HUES6 (cell line): Measurements from ENCODE around the gene CA11.

ENCODE experiments used
- H3K27ac ChIP-seq: 2 replicates; pipeline ENCODE4 v1.7.0; 2013; ENCODE audit warnings: low read depth, mild to moderate bottlenecking, low read length, inconsistent platforms
- H3K27me3 ChIP-seq: 2 replicates; pipeline ENCODE4 v1.6.1; 2013; ENCODE audit warnings: low read length; ENCODE audit not compliant: control insufficient read depth, insufficient read depth
- H3K36me3 ChIP-seq: 2 replicates; pipeline ENCODE4 v1.6.1; 2013; ENCODE audit warnings: low read length; ENCODE audit not compliant: control insufficient read depth, insufficient read depth
- H3K4me1 ChIP-seq: 2 replicates; pipeline ENCODE4 v1.6.1; 2013; ENCODE audit warnings: low read length; ENCODE audit not compliant: control insufficient read depth, insufficient read depth
- H3K4me3 ChIP-seq: 2 replicates; pipeline ENCODE4 v1.5.1; 2013; ENCODE audit warnings: low read depth, low read length
- H3K9ac ChIP-seq: one replicate; pipeline ENCODE4 v1.6.1; 2013; ENCODE audit warnings: mild to moderate bottlenecking, low read length
- H3K9me3 ChIP-seq: 2 replicates; pipeline ENCODE4 v1.6.1; 2013; ENCODE audit warnings: low read depth, low read length; ENCODE audit not compliant: control insufficient read depth, insufficient read depth

The CA11 gene

GRCh38 chr19:48616491-48617056 lies 29.4 kb downstream of the CA11 start:
- Histone ChIP-seq H3K36me3 (peaks cover 43% of the 10 kb centered on the region), H3K4me1 (peaks cover 43% of the 10 kb centered on the region), H3K27me3 (no peaks in the 10 kb centered on the region), H3K9ac (peak overlapping the region; percentile 95), H3K9me3 (no peaks in the 10 kb centered on the region), H3K27ac (peak overlapping the region; percentile 38; the same call in 1 of the 2 replicates), H3K4me3 (no peak overlapping the region)

- peaks cover 43% of the 10 kb centered on the region for H3K36me3 ChIP-seq
- peak overlapping the region; percentile 79 for H3K9ac ChIP-seq
- no peaks in the 10 kb centered on the region for H3K9me3 ChIP-seq
- peak overlapping the region; percentile 89; the same call in 1 of the 2 replicates for H3K27ac ChIP-seq
- peaks cover 43% of the 10 kb centered on the region for H3K4me1 ChIP-seq
- peak overlapping the region; percentile 49; the same call in 1 of the 2 replicates for H3K4me3 ChIP-seq
- no peaks in the 10 kb centered on the region for H3K27me3 ChIP-seq
Measured at GRCh38 chr19:48616041-48616436, 29.9 kb downstream of the CA11 start.

- Histone ChIP-seq H3K4me1 (peaks cover 43% of the 10 kb centered on the region), H3K27ac (peak overlapping the region; percentile 89), H3K36me3 (peaks cover 43% of the 10 kb centered on the region), H3K9me3 (no peaks in the 10 kb centered on the region), H3K27me3 (no peaks in the 10 kb centered on the region), H3K9ac (peak overlapping the region; percentile 79), H3K4me3 (peak overlapping the region; percentile 49)
Measured at GRCh38 chr19:48615231-48616040, 30.6 kb downstream of the CA11 start.

GRCh38 chr19:48614436-48615230 lies 31.4 kb downstream of the CA11 start, which contains the start of gene FAM83E:
Gene FAM83E (minus strand): TSS chr19:48615076. CDS start chr19:48613372, 1,704 bp downstream.
- no peaks in the 10 kb centered on the region for H3K27me3 ChIP-seq
- H3K4me3 ChIP-seq, result peak within 1 kb of the TSS; percentile 49
- H3K36me3 ChIP-seq, result peaks cover 43% of the 10 kb centered on the region
- peaks cover 43% of the 10 kb centered on the region for H3K4me1 ChIP-seq
- H3K27ac ChIP-seq, result peak within 1 kb of the TSS; percentile 89
- H3K9ac ChIP-seq, result peak within 1 kb of the TSS; percentile 79
- no peaks in the 10 kb centered on the region for H3K9me3 ChIP-seq

GRCh38 chr19:48613852-48614435 lies 32.0 kb downstream of the CA11 start:
- Histone ChIP-seq H3K9ac (peak overlapping the region; percentile 79), H3K27me3 (no peaks in the 10 kb centered on the region), H3K27ac (peak overlapping the region; percentile 89), H3K4me3 (peak overlapping the region; percentile 49), H3K36me3 (peaks cover 43% of the 10 kb centered on the region), H3K9me3 (no peaks in the 10 kb centered on the region), H3K4me1 (peaks cover 44% of the 10 kb centered on the region)

GRCh38 chr19:48613024-48613851 lies 32.7 kb downstream of the CA11 start:
- H3K4me1 ChIP-seq, result peaks cover 45% of the 10 kb centered on the region
- no peaks in the 10 kb centered on the region for H3K27me3 ChIP-seq
- H3K36me3 ChIP-seq, result peaks cover 43% of the 10 kb centered on the region
- H3K9ac ChIP-seq, result peak overlapping the region; percentile 79
- no peak overlapping the region for H3K27ac ChIP-seq
- H3K4me3 ChIP-seq, result no peak overlapping the region
- H3K9me3 ChIP-seq, result no peaks in the 10 kb centered on the region

- H3K9ac ChIP-seq, result no peak overlapping the region
- no peaks in the 10 kb centered on the region for H3K27me3 ChIP-seq
- H3K4me1 ChIP-seq, result peaks cover 34% of the 10 kb centered on the region
- H3K4me3 ChIP-seq, result no peak overlapping the region
- H3K36me3 ChIP-seq, result peaks cover 30% of the 10 kb centered on the region
- no peak overlapping the region for H3K27ac ChIP-seq
- no peaks in the 10 kb centered on the region for H3K9me3 ChIP-seq
Measured at GRCh38 chr19:48611872-48612271, 34.1 kb downstream of the CA11 start.

- no peak overlapping the region for H3K9ac ChIP-seq
Measured at GRCh38 chr19:48609571-48610108, 36.3 kb downstream of the CA11 start.

GRCh38 chr19:48608798-48609263 lies 37.2 kb downstream of the CA11 start:
- H3K4me1 ChIP-seq, result peaks cover 6% of the 10 kb centered on the region
- no peaks in the 10 kb centered on the region for H3K27me3 ChIP-seq
- no peak overlapping the region for H3K9ac ChIP-seq
- H3K9me3 ChIP-seq, result no peaks in the 10 kb centered on the region
- H3K27ac ChIP-seq, result no peak overlapping the region
- H3K4me3 ChIP-seq, result no peak overlapping the region
- H3K36me3 ChIP-seq, result peaks cover 10% of the 10 kb centered on the region

More at GRCh38 chr19:48609571-48610108, 36.3 kb downstream of the CA11 start:
- no peaks in the 10 kb centered on the region for H3K9me3 ChIP-seq
- H3K36me3 ChIP-seq, result peaks cover 10% of the 10 kb centered on the region
- peaks cover 12% of the 10 kb centered on the region for H3K4me1 ChIP-seq
- no peak overlapping the region for H3K27ac ChIP-seq
- H3K4me3 ChIP-seq, result no peak overlapping the region
- H3K27me3 ChIP-seq, result no peaks in the 10 kb centered on the region

- H3K27me3 ChIP-seq, result no peaks in the 10 kb centered on the region
- no peak overlapping the region for H3K4me3 ChIP-seq
- no peaks in the 10 kb centered on the region for H3K9me3 ChIP-seq
- no peak overlapping the region for H3K27ac ChIP-seq
- H3K9ac ChIP-seq, result no peak overlapping the region
- peaks cover 5% of the 10 kb centered on the region; the same call in 1 of the 2 replicates for H3K36me3 ChIP-seq
- H3K4me1 ChIP-seq, result peaks cover 2% of the 10 kb centered on the region; the same call in 1 of the 2 replicates
Measured at GRCh38 chr19:48607359-48607755, 38.6 kb downstream of the CA11 start.
